Medulla oblongata (tissue), 1 donor: Measurements from ENCODE around the gene ESX1.
"Not testable (repeated sequence)": the region's sequence is repeated elsewhere in the genome, so short reads cannot be mapped to it uniquely, and the experiment has no call there.

Experiments
- DNase-seq: peaks from one replicate; pipeline ENCODE4 v3.0.0-alpha.2; 2015; ENCODE audit errors: extremely low spot score

The ESX1 gene

DNA sequence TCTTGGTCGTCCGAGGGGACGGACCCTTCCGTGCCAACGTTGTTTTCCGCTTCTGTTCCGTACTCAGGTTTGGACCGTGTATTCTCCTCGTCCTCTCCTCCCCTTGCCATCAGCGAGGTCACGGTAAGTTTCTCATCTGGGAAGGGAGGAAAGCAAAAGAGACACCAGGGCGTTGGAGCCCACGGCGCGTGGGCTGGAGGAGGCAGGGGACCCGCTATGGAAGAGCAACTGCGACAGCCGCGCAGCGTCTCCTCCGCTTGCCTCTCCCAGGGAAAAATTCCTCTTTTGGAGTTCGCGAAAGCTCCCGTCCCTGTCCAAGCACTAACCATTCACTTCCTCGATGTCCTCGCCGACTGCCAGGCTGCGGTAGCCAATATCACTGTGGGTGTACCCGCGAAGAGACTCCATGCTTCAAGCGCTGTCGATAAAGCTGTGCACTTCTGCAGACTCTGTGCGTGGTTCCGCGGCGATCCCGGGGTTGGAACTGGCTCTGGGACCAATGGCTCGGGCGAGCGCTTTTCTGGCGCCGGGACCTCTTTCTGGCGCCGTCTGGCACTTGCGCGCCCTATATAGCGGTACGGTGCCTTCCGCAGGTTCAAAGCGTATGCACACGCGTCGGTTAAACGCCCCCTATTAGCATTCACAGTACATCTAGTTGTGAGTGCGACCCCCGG lies at the start of gene ESX1:
Gene ESX1, minus strand, starts transcription at position 492 of the 674 bp plus-strand sequence. Its CDS starts 84 bp downstream, at position 408.
- no peak for DNase-seq

- DNase-seq = no peak
Observed at GRCh38 chrX:104295636-104296035, 40.9 kb upstream of the ESX1 start.

DNA sequence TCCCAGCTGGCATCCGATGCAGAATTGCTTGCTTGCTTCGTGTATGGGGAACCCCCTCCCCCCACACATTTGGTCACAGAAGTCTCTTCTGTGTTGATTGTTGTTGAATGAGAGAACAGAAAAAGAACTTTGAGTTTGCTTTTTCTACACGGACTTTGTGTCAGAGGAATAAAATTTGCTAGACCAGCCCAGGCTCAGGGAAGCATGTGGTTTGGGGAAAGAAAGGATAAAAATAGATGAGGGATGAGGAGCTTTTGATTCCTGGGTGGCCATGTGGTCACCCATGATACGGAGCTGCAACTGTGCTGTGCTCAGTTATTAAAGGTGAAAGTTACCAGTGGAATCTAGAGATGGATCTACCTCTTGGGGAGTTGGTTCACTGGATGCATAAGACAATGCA lies 34.2 kb upstream of the ESX1 start:
- DNase-seq = no peak

DNA sequence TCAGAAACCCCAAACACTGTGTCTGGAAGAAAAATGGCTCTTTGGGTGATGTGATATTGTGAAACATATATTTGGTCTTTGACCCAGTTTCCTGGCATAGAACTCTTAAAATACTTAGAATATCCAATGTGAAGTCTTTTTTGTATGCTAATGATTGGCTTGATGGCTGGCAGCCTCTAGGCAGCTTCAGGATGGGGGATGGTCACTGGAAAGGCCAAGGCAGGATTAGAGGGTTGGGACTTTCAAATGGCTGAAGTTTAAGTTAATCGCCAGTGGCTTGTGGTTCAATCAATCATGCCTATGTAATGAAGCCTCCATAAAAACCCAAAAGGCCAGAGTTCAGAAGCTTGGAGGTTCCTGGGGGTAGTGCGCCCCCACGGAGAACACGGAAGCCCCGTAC lies 33.5 kb upstream of the ESX1 start:
- DNase-seq = no peak

- DNase-seq = no peak
Observed at GRCh38 chrX:104285201-104285600, 30.5 kb upstream of the ESX1 start.

- DNase-seq = no peak
Observed at GRCh38 chrX:104284507-104284906, 29.8 kb upstream of the ESX1 start.

GRCh38 chrX:104282166-104282725 lies 27.5 kb upstream of the ESX1 start:
- no peak for DNase-seq

DNA sequence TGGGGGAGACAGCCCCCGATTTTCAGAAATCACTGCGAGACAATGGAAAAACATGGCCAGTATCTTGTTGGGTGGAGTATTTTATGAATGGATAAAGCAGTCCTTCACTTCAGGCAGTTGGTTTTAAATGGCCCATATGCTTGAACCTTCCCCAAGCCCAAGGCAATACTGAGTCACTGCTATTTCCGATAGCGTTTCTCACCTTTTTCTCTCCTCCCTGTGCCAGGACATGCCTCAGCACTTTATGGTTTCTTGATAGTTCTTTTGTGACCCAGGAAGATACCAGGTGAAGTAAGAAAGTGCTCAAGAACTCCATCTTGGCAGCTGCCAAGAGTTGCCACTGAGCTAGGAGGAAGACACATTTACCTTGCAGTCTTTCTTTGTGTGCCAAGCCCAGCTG lies 26.8 kb upstream of the ESX1 start:
- DNase-seq = no peak

DNA sequence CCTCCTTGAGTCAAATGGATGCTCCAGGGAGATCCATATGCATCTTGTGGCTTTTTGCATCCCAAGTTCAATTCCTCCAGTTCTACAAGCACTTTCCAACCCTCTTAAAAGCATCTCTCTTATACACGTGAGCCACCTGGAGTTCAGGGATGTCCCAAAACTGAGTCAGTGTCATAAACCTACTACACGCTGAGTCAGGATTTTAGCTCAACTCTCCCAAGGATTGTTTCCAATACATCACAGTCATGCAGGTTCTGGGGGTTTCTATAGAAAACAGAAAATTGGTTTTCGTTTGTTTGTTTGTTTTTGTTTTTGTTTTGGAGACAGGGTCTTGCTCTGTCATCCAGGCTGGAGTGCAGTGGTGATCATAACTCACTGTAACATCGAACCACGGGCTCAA lies 25.9 kb upstream of the ESX1 start:
- no peak for DNase-seq

DNA sequence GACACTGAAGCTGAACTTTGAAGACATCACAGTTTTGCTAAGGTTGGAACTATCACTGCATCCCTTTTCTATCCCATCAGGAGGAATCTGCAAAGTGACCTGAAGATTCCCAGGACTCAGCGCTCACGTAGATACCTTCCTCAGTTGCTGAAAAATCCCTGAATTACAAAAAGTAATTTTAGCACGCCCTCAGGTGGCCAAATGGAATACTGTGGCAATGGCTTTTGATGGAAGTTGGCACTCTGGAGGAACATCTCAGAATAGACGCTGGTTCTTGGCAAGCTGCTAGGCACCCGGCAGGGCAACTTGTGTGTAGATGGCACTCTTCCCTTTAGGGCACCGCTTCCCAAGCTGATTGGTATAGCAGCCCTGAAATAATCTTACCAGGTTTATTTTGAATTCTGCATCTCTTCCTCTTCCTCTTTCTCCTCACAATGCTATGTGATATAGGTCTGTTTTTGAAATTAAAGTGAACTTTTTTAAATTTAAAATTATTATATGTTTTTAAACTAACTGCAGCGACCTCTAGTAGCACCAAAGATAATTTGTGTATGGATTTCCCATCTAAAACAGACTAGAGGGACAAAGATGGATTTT lies 16.3 kb upstream of the ESX1 start:
- peak; percentile 73 for DNase-seq

DNA sequence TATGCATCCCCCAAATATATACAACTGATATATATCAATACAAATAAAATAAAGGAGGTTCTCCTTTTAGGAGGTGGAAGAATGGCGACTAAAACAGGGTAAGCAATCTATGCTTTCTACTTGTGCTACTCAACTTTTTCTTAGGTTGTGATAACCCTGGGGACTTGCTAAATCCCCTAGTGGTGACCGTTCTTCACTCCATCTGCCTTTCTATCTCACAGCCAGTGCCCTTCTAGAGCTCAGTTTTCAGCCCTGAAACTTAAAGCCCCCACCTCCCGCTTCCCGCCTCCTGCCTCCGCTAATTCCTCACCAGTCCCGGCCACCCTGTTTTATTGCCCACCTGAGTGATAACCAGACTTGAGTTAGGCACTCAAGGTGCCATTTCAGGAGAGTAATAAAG lies 15.5 kb upstream of the ESX1 start:
- DNase-seq = no peak

DNA sequence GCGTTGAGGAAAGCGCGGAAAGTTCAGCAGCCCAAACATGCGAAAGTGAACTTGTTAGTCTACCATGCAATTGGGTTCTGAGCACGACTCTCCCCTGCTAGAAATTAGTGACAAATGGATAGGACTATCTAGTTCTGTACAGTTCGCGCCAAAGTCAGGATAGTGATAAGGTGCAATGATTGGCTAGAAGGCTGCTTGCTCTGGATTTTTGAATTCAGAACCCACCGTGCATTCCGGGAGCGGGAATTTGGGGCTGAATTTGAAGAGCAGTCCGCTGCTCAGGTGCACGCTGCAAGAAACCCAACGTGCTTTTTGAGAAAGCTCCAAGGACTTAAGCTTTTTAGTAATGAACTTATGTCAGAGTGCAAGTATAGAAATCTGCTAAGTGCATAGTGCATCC lies 732 bp upstream of the ESX1 start:
- DNase-seq = no peak

- no peak for DNase-seq
Observed at GRCh38 chrX:104253567-104254441, 929 bp downstream of the ESX1 start.

DNA sequence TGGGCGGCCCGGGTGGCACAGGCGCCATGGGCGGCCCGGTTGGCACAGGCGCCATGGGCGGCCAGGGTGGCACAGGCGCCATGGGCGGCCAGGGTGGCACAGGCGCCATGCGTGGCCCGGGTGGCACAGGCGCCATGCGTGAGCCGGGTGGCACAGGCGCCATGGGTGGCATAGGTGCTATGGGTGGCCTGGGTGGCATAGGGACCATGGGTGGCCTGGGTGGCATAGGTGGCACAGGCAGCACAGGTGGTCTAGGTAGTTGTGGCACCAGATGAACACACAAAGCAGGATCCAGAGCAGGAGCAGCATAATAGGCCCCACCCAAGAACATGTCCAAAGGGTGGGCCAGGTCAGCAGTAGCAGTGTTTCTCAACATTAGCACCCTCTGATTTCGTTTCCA lies 4.3 kb downstream of the ESX1 start:
- no peak for DNase-seq

DNA sequence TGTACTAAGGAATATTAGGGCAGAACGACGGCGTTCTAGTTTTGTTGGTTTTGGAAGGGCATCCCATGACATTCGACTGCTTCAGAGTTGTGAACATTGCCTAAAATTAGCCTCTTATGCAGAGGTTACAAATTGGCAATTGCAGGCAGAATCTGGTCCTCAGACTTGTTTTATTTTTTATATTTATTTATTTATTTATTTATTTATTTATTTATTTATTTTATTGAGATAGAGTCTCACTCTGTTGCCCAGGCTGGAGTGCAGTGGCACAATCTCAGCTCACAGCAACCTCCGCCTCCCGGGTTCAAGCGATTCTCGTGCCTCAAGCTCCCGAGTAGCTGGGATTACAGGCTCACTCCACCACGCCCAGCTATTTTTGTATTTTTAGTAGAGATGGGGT lies 24.7 kb downstream of the ESX1 start:
- DNase-seq = not testable (repeated sequence)

DNA sequence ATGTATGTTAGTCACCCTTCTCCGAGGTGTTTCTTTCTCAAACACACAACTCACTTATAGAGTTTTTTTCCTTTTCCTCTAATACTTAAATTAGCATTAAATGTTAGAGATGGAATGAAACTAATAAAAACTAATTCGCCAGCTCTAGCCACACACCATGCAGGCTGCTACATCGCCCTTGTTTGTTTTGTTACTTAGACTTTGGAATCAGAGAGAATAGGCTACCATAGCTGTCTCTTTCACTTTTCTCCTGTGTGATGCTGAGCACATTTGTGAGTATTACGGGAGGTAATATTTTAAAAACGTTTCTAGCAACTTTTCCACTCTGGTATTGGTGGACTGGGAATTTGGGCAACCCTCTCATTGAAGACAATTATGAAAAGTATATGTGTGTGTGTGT lies 43.5 kb downstream of the ESX1 start:
- DNase-seq = no peak

GRCh38 chrX:104205548-104205947 lies 49.2 kb downstream of the ESX1 start:
- DNase-seq = no peak
